ENCODE data around the gene SLC24A1.

DNA sequence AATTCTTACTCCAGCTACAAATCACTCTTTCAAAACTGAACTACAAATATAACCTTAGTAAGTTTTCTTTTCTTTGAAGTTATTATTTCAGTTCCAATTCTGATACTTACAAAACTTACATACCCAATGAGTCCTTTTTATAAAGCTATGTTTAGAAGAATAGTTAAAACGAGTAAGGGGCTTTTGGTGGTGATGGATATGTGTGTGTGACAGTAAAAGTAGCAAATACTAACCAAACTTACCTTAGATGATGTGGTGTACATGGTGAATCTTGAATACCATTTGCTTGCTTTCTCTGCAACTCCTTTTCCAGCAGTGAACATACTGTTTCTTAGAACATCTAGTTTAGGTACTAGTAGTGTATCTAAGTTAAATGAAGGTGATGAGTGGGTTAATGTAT, 68.4 kb downstream of the SLC24A1 start:
- TF ChIP-seq, protein P1, sequence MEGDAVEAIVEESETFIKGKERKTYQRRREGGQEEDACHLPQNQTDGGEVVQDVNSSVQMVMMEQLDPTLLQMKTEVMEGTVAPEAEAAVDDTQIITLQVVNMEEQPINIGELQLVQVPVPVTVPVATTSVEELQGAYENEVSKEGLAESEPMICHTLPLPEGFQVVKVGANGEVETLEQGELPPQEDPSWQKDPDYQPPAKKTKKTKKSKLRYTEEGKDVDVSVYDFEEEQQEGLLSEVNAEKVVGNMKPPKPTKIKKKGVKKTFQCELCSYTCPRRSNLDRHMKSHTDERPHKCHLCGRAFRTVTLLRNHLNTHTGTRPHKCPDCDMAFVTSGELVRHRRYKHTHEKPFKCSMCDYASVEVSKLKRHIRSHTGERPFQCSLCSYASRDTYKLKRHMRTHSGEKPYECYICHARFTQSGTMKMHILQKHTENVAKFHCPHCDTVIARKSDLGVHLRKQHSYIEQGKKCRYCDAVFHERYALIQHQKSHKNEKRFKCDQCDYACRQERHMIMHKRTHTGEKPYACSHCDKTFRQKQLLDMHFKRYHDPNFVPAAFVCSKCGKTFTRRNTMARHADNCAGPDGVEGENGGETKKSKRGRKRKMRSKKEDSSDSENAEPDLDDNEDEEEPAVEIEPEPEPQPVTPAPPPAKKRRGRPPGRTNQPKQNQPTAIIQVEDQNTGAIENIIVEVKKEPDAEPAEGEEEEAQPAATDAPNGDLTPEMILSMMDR (IDR thresholded peaks at IDR 0.05), result no peak
- TF ChIP-seq POLR2A (IDR thresholded peaks at IDR 0.05), result no peak
